Loucy (cell line): ENCODE measurements around the gene GNPNAT1.

Experiments
- EZH2phosphoT487 ChIP-seq: fragments of 200-600 bp; IDR thresholded peaks from 2 replicates; pipeline ENCODE4 v1.6.1; 2018; ENCODE audit warnings: antibody characterized with exemption, mild to moderate bottlenecking, moderate library complexity, borderline replicate concordance
- TF ChIP-seq, protein P1 (sequence below): fragments of 200-600 bp; sonication (generic); conservative IDR thresholded peaks from 2 replicates; pipeline ENCODE4 v1.5.1; 2014; ENCODE audit warnings: mild to moderate bottlenecking, antibody characterized with exemption, low read length

DNA sequence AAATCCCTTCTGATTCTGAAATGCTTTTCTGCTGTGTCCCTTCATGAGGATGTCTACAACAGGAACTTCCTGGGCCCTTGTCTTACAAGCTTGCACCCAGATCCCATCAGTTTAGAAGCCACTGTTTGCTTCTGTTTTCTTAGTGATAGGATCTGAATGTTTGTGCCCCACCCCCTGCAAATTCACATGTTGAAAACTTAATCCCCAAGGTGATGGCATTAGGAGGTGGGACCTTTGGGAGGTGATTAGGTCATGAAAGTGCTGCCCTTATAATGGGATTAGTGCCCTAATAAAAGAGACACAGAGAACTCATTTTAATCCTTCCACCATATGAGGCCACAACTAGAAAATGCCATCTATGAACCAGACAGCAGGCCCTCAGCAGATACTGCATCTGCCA is 36.0 kb upstream of the GNPNAT1 start:
- TF ChIP-seq, protein P1, sequence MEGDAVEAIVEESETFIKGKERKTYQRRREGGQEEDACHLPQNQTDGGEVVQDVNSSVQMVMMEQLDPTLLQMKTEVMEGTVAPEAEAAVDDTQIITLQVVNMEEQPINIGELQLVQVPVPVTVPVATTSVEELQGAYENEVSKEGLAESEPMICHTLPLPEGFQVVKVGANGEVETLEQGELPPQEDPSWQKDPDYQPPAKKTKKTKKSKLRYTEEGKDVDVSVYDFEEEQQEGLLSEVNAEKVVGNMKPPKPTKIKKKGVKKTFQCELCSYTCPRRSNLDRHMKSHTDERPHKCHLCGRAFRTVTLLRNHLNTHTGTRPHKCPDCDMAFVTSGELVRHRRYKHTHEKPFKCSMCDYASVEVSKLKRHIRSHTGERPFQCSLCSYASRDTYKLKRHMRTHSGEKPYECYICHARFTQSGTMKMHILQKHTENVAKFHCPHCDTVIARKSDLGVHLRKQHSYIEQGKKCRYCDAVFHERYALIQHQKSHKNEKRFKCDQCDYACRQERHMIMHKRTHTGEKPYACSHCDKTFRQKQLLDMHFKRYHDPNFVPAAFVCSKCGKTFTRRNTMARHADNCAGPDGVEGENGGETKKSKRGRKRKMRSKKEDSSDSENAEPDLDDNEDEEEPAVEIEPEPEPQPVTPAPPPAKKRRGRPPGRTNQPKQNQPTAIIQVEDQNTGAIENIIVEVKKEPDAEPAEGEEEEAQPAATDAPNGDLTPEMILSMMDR, result no peak
- TF ChIP-seq EZH2phosphoT487, result no peak
